SK-N-SH treated with all-trans-retinoic acid at 6 μM for 48 hours (cell line): Measurements from ENCODE around the gene IL15.

Experiments used
- ATAC-seq: fragments of 200-7000 bp; cut with Tn5 transposase; 3 replicates; pipeline ENCODE4 v1.9.1; 2020; ENCODE audit warnings: mild to moderate bottlenecking, moderate library complexity
- BACH2 ChIP-seq: fragments of 250-450 bp; sonication (Bioruptor Pico); IDR thresholded peaks from 2 replicates; pipeline ENCODE4 v1.9.0; 2021; ENCODE audit warnings: mild to moderate bottlenecking, borderline replicate concordance
- CSDC2 ChIP-seq: fragments of 250-450 bp; sonication (Bioruptor Pico); IDR thresholded peaks from 2 replicates; pipeline ENCODE4 v1.5.0; 2020; ENCODE audit warnings: mild to moderate bottlenecking, moderate library complexity
- ESRRG ChIP-seq: fragments of 250-450 bp; sonication (Bioruptor Pico); IDR thresholded peaks from 2 replicates; pipeline ENCODE4 v1.6.1; 2021; ENCODE audit warnings: mild to moderate bottlenecking
- GLIS3 ChIP-seq: fragments of 250-450 bp; sonication (Bioruptor Pico); IDR thresholded peaks from 2 replicates; pipeline ENCODE4 v1.5.0; 2020; ENCODE audit warnings: mild to moderate bottlenecking, moderate library complexity
- ISL1 ChIP-seq: fragments of 250-450 bp; sonication (Bioruptor Pico); IDR thresholded peaks from 2 replicates; pipeline ENCODE4 v2.1.2; 2022; ENCODE audit warnings: mild to moderate bottlenecking, moderate library complexity
- OSR1 ChIP-seq: fragments of 250-450 bp; sonication (Bioruptor Pico); IDR thresholded peaks from 2 replicates; pipeline ENCODE4 v1.8.0; 2022; ENCODE audit warnings: moderate library complexity, mild to moderate bottlenecking, inconsistent platforms
- PATZ1 ChIP-seq: fragments of 250-450 bp; sonication (Bioruptor Pico); IDR thresholded peaks from 2 replicates; pipeline ENCODE4 v1.8.0; 2020; ENCODE audit warnings: mild to moderate bottlenecking, moderate library complexity, borderline replicate concordance
- RARB ChIP-seq: fragments of 250-450 bp; sonication (Bioruptor Pico); IDR thresholded peaks from 2 replicates; pipeline ENCODE4 v1.8.0; 2021; ENCODE audit warnings: mild to moderate bottlenecking, moderate library complexity
- TOX ChIP-seq: fragments of 250-450 bp; sonication (Bioruptor Pico); IDR thresholded peaks from 2 replicates; pipeline ENCODE4 v1.8.0; 2021; ENCODE audit warnings: mild to moderate bottlenecking, moderate library complexity, borderline replicate concordance
- ZFP3 ChIP-seq: fragments of 250-450 bp; sonication (Bioruptor Pico); IDR thresholded peaks from 2 replicates; pipeline ENCODE4 v1.5.0; 2020; ENCODE audit warnings: mild to moderate bottlenecking, moderate library complexity
- ZNF565 ChIP-seq: fragments of 450-650 bp; formaldehyde crosslinking; conservative IDR thresholded peaks from 2 replicates; pipeline ENCODE4 v1.5.0; 2020; ENCODE audit warnings: low read depth, mild to moderate bottlenecking, moderate library complexity
- ZNF70 ChIP-seq: fragments of 450-650 bp; formaldehyde crosslinking; IDR thresholded peaks from 2 replicates; pipeline ENCODE4 v1.5.0; 2020; ENCODE audit warnings: mild to moderate bottlenecking, moderate library complexity
- ZNF8 ChIP-seq: fragments of 450-650 bp; formaldehyde crosslinking; IDR thresholded peaks from 2 replicates; pipeline ENCODE4 v1.5.0; 2020; ENCODE audit warnings: mild to moderate bottlenecking, moderate library complexity
- TF ChIP-seq, protein P1 (sequence below): fragments of 250-450 bp; sonication (Bioruptor Pico); IDR thresholded peaks from 2 replicates; pipeline ENCODE4 v1.5.1; 2020; ENCODE audit warnings: low read depth, mild to moderate bottlenecking, moderate library complexity
- TF ChIP-seq, protein P2 (sequence below): fragments of 250-450 bp; sonication (Bioruptor Pico); IDR thresholded peaks from 2 replicates; pipeline ENCODE4 v1.5.0; 2020; ENCODE audit warnings: mild to moderate bottlenecking, moderate library complexity
- TF ChIP-seq, protein P3 (sequence below): fragments of 250-450 bp; sonication (Bioruptor Pico); IDR thresholded peaks from 2 replicates; pipeline ENCODE4 v1.8.0; 2021; ENCODE audit warnings: low read depth, mild to moderate bottlenecking, moderate library complexity, borderline replicate concordance

The IL15 gene

GRCh38 chr4:141652161-141652778, 15.9 kb downstream of the IL15 start (continued):
- TF ChIP-seq, protein P1, sequence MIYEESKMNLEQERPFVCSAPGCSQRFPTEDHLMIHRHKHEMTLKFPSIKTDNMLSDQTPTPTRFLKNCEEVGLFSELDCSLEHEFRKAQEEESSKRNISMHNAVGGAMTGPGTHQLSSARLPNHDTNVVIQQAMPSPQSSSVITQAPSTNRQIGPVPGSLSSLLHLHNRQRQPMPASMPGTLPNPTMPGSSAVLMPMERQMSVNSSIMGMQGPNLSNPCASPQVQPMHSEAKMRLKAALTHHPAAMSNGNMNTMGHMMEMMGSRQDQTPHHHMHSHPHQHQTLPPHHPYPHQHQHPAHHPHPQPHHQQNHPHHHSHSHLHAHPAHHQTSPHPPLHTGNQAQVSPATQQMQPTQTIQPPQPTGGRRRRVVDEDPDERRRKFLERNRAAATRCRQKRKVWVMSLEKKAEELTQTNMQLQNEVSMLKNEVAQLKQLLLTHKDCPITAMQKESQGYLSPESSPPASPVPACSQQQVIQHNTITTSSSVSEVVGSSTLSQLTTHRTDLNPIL (CRISPR knock-in tag) = no peak
- TF ChIP-seq OSR1 (CRISPR knock-in tag) (no peak), BACH2 (CRISPR knock-in tag) (no peak)
- TF ChIP-seq, all 23 proteins: peak for 0

DNA sequence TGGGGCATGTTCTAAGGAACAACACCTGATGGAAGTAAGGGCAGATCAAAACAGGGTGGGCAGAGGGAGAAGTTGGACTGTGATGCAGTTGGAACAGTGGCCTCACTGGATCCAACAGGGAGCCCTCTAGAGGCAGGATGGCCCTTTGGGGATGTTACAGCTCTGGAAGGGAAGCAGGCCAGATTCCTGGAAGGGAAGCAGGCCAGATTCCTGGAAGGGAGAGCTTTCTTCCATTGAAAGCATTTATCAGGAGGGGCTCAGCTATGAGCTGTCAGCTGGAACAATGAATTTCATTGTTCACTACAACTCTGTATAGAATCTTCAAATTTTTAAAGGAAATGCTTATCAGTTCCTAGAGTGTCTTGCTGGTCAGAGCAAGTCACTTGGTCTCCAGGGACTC, 17.7 kb downstream of the IL15 start:
- TF ChIP-seq PATZ1 (CRISPR knock-in tag) = no peak
- peak; percentile 78 for TF ChIP-seq ISL1 (CRISPR knock-in tag)
- peak; percentile 82 for ATAC-seq

- ATAC-seq = no peak
- TF ChIP-seq OSR1 (CRISPR knock-in tag) (no peak), ISL1 (CRISPR knock-in tag) (no peak)
Measured at GRCh38 chr4:141656031-141656430, 19.6 kb downstream of the IL15 start.

- 0 out of 3 replicates have a peak, but pooled peaks have one; percentile 16 for ATAC-seq
- TF ChIP-seq CSDC2 (CRISPR knock-in tag) = no peak
- TF ChIP-seq, protein P2, sequence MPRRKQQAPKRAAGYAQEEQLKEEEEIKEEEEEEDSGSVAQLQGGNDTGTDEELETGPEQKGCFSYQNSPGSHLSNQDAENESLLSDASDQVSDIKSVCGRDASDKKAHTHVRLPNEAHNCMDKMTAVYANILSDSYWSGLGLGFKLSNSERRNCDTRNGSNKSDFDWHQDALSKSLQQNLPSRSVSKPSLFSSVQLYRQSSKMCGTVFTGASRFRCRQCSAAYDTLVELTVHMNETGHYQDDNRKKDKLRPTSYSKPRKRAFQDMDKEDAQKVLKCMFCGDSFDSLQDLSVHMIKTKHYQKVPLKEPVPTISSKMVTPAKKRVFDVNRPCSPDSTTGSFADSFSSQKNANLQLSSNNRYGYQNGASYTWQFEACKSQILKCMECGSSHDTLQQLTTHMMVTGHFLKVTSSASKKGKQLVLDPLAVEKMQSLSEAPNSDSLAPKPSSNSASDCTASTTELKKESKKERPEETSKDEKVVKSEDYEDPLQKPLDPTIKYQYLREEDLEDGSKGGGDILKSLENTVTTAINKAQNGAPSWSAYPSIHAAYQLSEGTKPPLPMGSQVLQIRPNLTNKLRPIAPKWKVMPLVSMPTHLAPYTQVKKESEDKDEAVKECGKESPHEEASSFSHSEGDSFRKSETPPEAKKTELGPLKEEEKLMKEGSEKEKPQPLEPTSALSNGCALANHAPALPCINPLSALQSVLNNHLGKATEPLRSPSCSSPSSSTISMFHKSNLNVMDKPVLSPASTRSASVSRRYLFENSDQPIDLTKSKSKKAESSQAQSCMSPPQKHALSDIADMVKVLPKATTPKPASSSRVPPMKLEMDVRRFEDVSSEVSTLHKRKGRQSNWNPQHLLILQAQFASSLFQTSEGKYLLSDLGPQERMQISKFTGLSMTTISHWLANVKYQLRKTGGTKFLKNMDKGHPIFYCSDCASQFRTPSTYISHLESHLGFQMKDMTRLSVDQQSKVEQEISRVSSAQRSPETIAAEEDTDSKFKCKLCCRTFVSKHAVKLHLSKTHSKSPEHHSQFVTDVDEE (CRISPR knock-in tag) = no peak
- TF ChIP-seq, protein P3, sequence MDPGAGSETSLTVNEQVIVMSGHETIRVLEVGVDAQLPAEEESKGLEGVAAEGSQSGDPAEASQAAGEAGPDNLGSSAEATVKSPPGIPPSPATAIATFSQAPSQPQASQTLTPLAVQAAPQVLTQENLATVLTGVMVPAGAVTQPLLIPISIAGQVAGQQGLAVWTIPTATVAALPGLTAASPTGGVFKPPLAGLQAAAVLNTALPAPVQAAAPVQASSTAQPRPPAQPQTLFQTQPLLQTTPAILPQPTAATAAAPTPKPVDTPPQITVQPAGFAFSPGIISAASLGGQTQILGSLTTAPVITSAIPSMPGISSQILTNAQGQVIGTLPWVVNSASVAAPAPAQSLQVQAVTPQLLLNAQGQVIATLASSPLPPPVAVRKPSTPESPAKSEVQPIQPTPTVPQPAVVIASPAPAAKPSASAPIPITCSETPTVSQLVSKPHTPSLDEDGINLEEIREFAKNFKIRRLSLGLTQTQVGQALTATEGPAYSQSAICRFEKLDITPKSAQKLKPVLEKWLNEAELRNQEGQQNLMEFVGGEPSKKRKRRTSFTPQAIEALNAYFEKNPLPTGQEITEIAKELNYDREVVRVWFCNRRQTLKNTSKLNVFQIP (CRISPR knock-in tag) = no peak
- no peak for TF ChIP-seq ZFP3 (CRISPR knock-in tag)
- TF ChIP-seq, protein P1 (CRISPR knock-in tag) = no peak
- no peak for TF ChIP-seq ESRRG (CRISPR knock-in tag)
- TF ChIP-seq ISL1 (CRISPR knock-in tag) = no peak
- TF ChIP-seq TOX (CRISPR knock-in tag) = no peak
- no peak for TF ChIP-seq ZNF8
- TF ChIP-seq, all 23 proteins: peak for 0
Measured at GRCh38 chr4:141657550-141658250, 21.3 kb downstream of the IL15 start.

DNA sequence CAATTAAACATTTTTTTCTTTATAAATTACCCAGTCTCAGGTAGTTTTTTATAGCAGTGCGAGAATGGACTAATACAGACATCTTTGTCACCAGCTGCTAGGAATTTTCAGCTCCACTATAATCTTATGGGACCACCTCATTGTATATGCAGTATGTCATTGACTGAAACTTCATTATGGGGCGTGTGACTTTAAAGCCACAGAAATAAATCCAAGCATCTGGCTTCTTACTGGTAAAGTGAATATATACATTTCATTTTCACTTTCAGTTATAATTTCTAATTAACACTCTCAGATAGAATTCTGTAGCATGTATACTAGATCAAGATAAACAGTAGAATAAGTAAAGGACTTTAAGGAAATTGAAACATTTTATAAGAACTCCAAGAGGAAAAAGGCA, 21.9 kb downstream of the IL15 start:
- ATAC-seq = no peak
- TF ChIP-seq CSDC2 (CRISPR knock-in tag) = no peak
- TF ChIP-seq ZNF565 (CRISPR knock-in tag) = no peak
- TF ChIP-seq GLIS3 = no peak
- TF ChIP-seq PATZ1 (CRISPR knock-in tag) = no peak
- no peak for TF ChIP-seq ZNF70 (CRISPR knock-in tag)
- TF ChIP-seq, protein P3 (CRISPR knock-in tag) = no peak
- no peak for TF ChIP-seq TOX (CRISPR knock-in tag)
- no peak for TF ChIP-seq RARB (CRISPR knock-in tag)
